SJSA1 (cell line): ENCODE results near the gene UBN1. TPM values are rescaled to one million over a fixed set of nuclear protein-coding genes. Genes with fewer than 3 reads are reported as not detected.

ENCODE experiments used
- DNase-seq, 2 experiments: peaks; one replicate each; pipeline ENCODE4 v3.0.0-alpha.2; 2015 to 2020; ENCODE audit warnings: low spot score in 2 of 2, low read depth in 1 of 2
- H3K27ac ChIP-seq: fragments of 250-450 bp; sonication (Bioruptor Pico); 2 replicates; pipeline ENCODE4 v1.5.1; 2020; ENCODE audit warnings: mild to moderate bottlenecking, moderate library complexity
- H3K27me3 ChIP-seq: fragments of 250-450 bp; sonication (Bioruptor Pico); replicated peaks from 2 replicates; pipeline ENCODE4 v1.5.1; 2020; ENCODE audit warnings: mild to moderate bottlenecking, moderate library complexity
- H3K36me3 ChIP-seq: fragments of 250-450 bp; sonication (Bioruptor Pico); 2 replicates; pipeline ENCODE4 v1.5.1; 2020; ENCODE audit warnings: mild to moderate bottlenecking
- H3K4me1 ChIP-seq: fragments of 250-450 bp; sonication (Bioruptor Pico); replicated peaks from 2 replicates; pipeline ENCODE4 v1.6.1; 2021; ENCODE audit warnings: mild to moderate bottlenecking
- H3K4me3 ChIP-seq: fragments of 250-450 bp; sonication (Bioruptor Pico); 2 replicates; pipeline ENCODE4 v1.5.1; 2020; ENCODE audit warnings: mild to moderate bottlenecking
- H3K9me3 ChIP-seq: fragments of 250-450 bp; sonication (Bioruptor Pico); replicated peaks from 2 replicates; pipeline ENCODE4 v1.5.1; 2020; ENCODE audit warnings: mild to moderate bottlenecking
- total RNA-seq: library from RNA; depleted of rRNA; stranded (reverse); fragments of >200 nt; shearing (Covaris generic); gene quantifications from 2 replicates; pipeline ENCODE4 v1.2.3, GENCODE V29; 2014

UBN1 gene
- total RNA-seq, 1 experiment from 2014 or later, result 30.8 TPM

- Histone ChIP-seq H3K36me3 (peaks cover 88% of the 10 kb centered on the region), H3K27me3 (no peaks in the 10 kb centered on the region), H3K4me3 (no peak overlapping the region), H3K27ac (no peak overlapping the region), H3K9me3 (no peaks in the 10 kb centered on the region), H3K4me1 (no peaks in the 10 kb centered on the region)
- no peak for DNase-seq
Measured at GRCh38 chr16:4860727-4861342, 13.6 kb downstream of the UBN1 start.

- DNase-seq, result no peak
- Histone ChIP-seq H3K27me3 (no peaks in the 10 kb centered on the region), H3K36me3 (peaks cover 75% of the 10 kb centered on the region), H3K27ac (no peak overlapping the region), H3K9me3 (no peaks in the 10 kb centered on the region), H3K4me1 (no peaks in the 10 kb centered on the region), H3K4me3 (no peak overlapping the region)
Measured at GRCh38 chr16:4862639-4863038, 15.4 kb downstream of the UBN1 start.

- no peak overlapping the region for H3K4me3 ChIP-seq
- no peak overlapping the region for H3K27ac ChIP-seq
- H3K36me3 ChIP-seq, result peaks cover 68% of the 10 kb centered on the region
- DNase-seq, result no peak
- H3K27me3 ChIP-seq, result no peaks in the 10 kb centered on the region
- H3K4me1 ChIP-seq, result no peaks in the 10 kb centered on the region
- no peaks in the 10 kb centered on the region for H3K9me3 ChIP-seq
Measured at GRCh38 chr16:4864728-4865127, 17.4 kb downstream of the UBN1 start.

- H3K4me3 ChIP-seq, result no peak overlapping the region
- DNase-seq, result no peak
- no peak overlapping the region for H3K27ac ChIP-seq
Measured at GRCh38 chr16:4865231-4865860, 18.1 kb downstream of the UBN1 start.

GRCh38 chr16:4866586-4866985 lies 19.3 kb downstream of the UBN1 start:
- Histone ChIP-seq H3K27me3 (no peaks in the 10 kb centered on the region), H3K36me3 (peaks cover 66% of the 10 kb centered on the region), H3K4me3 (no peak overlapping the region), H3K27ac (no peak overlapping the region), H3K9me3 (no peaks in the 10 kb centered on the region), H3K4me1 (no peaks in the 10 kb centered on the region)
- DNase-seq, result no peak

More at GRCh38 chr16:4865231-4865860, 18.1 kb downstream of the UBN1 start:
- Histone ChIP-seq H3K36me3 (peaks cover 68% of the 10 kb centered on the region), H3K9me3 (no peaks in the 10 kb centered on the region), H3K27me3 (no peaks in the 10 kb centered on the region), H3K4me1 (no peaks in the 10 kb centered on the region)

GRCh38 chr16:4868026-4868425 lies 20.7 kb downstream of the UBN1 start:
- no peak overlapping the region for H3K4me3 ChIP-seq
- no peaks in the 10 kb centered on the region for H3K9me3 ChIP-seq
- H3K36me3 ChIP-seq, result peaks cover 65% of the 10 kb centered on the region
- H3K27me3 ChIP-seq, result no peaks in the 10 kb centered on the region
- no peaks in the 10 kb centered on the region for H3K4me1 ChIP-seq
- no peak overlapping the region for H3K27ac ChIP-seq
- DNase-seq, result no peak

GRCh38 chr16:4868535-4868934 lies 21.3 kb downstream of the UBN1 start:
- H3K4me3 ChIP-seq, result no peak overlapping the region
- no peak overlapping the region for H3K27ac ChIP-seq
- DNase-seq, result no peak
- H3K4me1 ChIP-seq, result no peaks in the 10 kb centered on the region
- no peaks in the 10 kb centered on the region for H3K9me3 ChIP-seq
- no peaks in the 10 kb centered on the region for H3K27me3 ChIP-seq
- peaks cover 65% of the 10 kb centered on the region for H3K36me3 ChIP-seq

- H3K36me3 ChIP-seq, result peaks cover 69% of the 10 kb centered on the region
Measured at GRCh38 chr16:4869147-4869805, 22.0 kb downstream of the UBN1 start.

GRCh38 chr16:4870138-4870671 lies 22.9 kb downstream of the UBN1 start:
- no peaks in the 10 kb centered on the region for H3K4me1 ChIP-seq
- no peak for DNase-seq
- peaks cover 70% of the 10 kb centered on the region for H3K36me3 ChIP-seq
- H3K9me3 ChIP-seq, result no peaks in the 10 kb centered on the region
- H3K27ac ChIP-seq, result no peak overlapping the region
- no peak overlapping the region for H3K4me3 ChIP-seq
- no peaks in the 10 kb centered on the region for H3K27me3 ChIP-seq

More at GRCh38 chr16:4869147-4869805, 22.0 kb downstream of the UBN1 start:
- Histone ChIP-seq H3K4me3 (no peak overlapping the region), H3K27ac (no peak overlapping the region), H3K9me3 (no peaks in the 10 kb centered on the region), H3K27me3 (no peaks in the 10 kb centered on the region), H3K4me1 (no peaks in the 10 kb centered on the region)
- no peak for DNase-seq

GRCh38 chr16:4871071-4871470 lies 23.8 kb downstream of the UBN1 start:
- no peaks in the 10 kb centered on the region; the same call in 1 of the 2 replicates for H3K9me3 ChIP-seq
- H3K27me3 ChIP-seq, result no peaks in the 10 kb centered on the region
- no peak overlapping the region for H3K27ac ChIP-seq
- no peak for DNase-seq
- H3K4me1 ChIP-seq, result no peaks in the 10 kb centered on the region
- H3K4me3 ChIP-seq, result no peak overlapping the region
- H3K36me3 ChIP-seq, result peaks cover 77% of the 10 kb centered on the region

- H3K9me3 ChIP-seq, result no peaks in the 10 kb centered on the region; the same call in 1 of the 2 replicates
- peaks cover 86% of the 10 kb centered on the region for H3K36me3 ChIP-seq
Measured at GRCh38 chr16:4873091-4873490, 25.8 kb downstream of the UBN1 start.

GRCh38 chr16:4874666-4875065 lies 27.4 kb downstream of the UBN1 start:
- H3K9me3 ChIP-seq, result no peaks in the 10 kb centered on the region; the same call in 1 of the 2 replicates
- no peaks in the 10 kb centered on the region for H3K27me3 ChIP-seq
- peaks cover 92% of the 10 kb centered on the region for H3K36me3 ChIP-seq
- H3K4me3 ChIP-seq, result no peak overlapping the region
- H3K4me1 ChIP-seq, result no peaks in the 10 kb centered on the region
- no peak overlapping the region for H3K27ac ChIP-seq
- no peak for DNase-seq

More at GRCh38 chr16:4873091-4873490, 25.8 kb downstream of the UBN1 start:
- DNase-seq, result no peak
- Histone ChIP-seq H3K4me3 (no peak overlapping the region), H3K27ac (no peak overlapping the region), H3K4me1 (no peaks in the 10 kb centered on the region), H3K27me3 (no peaks in the 10 kb centered on the region)

- no peak for DNase-seq
- Histone ChIP-seq H3K27me3 (no peaks in the 10 kb centered on the region), H3K4me3 (no peak overlapping the region), H3K4me1 (peaks cover 2% of the 10 kb centered on the region), H3K36me3 (peaks cover 94% of the 10 kb centered on the region), H3K9me3 (no peaks in the 10 kb centered on the region; the same call in 1 of the 2 replicates), H3K27ac (no peak overlapping the region)
Measured at GRCh38 chr16:4876646-4877379, 29.5 kb downstream of the UBN1 start.
